ENCODE results near the gene HMCN2.

Gene HMCN2

GRCh38 chr9:130233587-130233945 lies 32.0 kb upstream of the HMCN2 start:
- H3K4me1 ChIP-seq: no peaks in the 10 kb centered on the region
- in situ Hi-C loops (cut with MboI; ENCODE audit: low sequenced_read_pairs): no loop called here
- no peaks in the 10 kb centered on the region for H3K9me3 ChIP-seq
- no peaks in the 10 kb centered on the region for H3K27me3 ChIP-seq (ENCODE audit: low read depth)
- no peak for DNase-seq (ENCODE audit: low spot score in 2 of 2)
- H3K36me3 ChIP-seq (replicated peaks): peaks cover 22% of the 10 kb centered on the region
- no peak overlapping the region for H3K4me3 ChIP-seq

- in situ Hi-C loops (cut with MboI; ENCODE audit: low sequenced_read_pairs): no loop called here
- H3K36me3 ChIP-seq (replicated peaks): peaks cover 18% of the 10 kb centered on the region
- peaks cover 3% of the 10 kb centered on the region for H3K4me1 ChIP-seq
- DNase-seq (ENCODE audit: low spot score in 2 of 2): no peak
- no peaks in the 10 kb centered on the region for H3K9me3 ChIP-seq
- no peak overlapping the region for H3K4me3 ChIP-seq
- H3K27me3 ChIP-seq (ENCODE audit: low read depth): no peaks in the 10 kb centered on the region
Measured at GRCh38 chr9:130234340-130235260, 31.0 kb upstream of the HMCN2 start.

DNA sequence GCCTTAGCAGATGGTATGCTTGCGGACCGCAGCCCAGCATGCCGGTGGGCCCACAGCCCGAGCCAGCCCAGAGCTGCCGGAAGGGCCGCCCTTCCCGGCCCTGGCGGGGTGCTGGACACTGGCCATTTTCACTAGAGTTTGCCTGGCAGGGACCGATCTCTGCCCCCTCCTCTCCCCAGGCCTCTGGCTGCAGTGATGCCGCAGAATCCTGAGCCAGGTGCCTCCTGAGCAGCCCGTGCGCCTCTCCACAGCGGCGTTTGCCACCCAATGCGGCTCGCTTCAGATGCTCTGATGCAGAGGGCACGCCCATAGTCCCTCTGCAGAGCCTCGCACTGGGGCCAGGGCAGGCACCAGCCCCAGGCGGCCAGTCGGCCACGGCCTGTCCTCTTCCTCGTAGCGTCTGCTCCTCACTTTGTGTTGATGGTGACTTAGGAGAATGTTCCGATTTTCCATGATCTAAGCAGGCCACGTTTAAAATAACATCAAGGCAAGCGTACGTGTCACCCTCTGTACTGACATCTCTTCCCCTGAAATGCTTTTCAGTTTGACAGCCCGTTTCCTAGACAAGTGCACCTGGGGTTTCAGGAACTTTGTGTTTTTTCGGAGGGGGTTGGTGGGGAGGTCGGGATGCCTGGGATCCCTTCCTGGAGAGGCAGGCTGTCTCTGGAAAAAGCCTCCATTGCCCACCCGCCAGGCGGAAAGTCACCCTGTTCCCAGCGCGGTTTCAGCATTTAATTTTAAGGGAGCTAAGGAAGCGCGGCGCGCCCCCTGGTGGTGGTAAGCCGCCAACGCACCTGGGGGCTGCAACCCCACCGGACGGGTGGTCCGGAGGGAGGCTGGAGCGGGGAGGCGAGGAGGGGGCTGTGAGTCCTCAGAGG lies 29.8 kb upstream of the HMCN2 start:
- Histone ChIP-seq H3K36me3 (replicated peaks) (peaks cover 15% of the 10 kb centered on the region), H3K9me3 (no peaks in the 10 kb centered on the region), H3K27me3 (ENCODE audit: low read depth) (no peaks in the 10 kb centered on the region), H3K4me3 (no peak overlapping the region), H3K4me1 (peaks cover 8% of the 10 kb centered on the region)
- peak; percentile 41 to 81 for DNase-seq (ENCODE audit: low spot score in 2 of 2)
- in situ Hi-C loops (cut with MboI; ENCODE audit: low sequenced_read_pairs): no loop called here

DNA sequence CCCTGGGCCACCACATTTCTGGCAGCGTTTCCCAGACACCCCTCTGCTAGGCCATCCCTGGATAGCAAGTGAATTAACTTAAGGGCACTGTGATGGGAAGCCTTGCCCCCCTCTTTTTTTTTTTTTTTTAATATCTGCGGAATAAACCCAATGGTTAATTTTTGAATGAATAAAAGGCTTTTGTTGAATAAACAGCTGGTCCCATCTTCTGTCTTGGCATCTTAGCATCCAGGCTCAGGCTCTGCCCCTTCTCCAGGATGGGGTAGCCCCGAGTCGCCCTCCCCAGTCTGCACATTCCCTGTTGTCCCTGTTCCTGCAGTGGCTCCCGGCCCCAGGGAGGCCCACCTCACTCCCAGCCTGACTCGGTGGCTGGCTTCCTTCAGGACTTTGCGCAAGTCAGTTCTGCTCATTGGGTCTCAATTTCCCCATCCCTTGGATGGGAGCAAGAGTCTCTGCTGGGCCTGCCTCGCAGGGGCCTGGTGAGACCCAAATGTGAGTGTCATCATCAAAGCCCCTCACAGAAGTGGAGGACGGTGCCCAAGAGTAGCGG lies 29.0 kb upstream of the HMCN2 start:
- Histone ChIP-seq H3K27me3 (ENCODE audit: low read depth) (no peaks in the 10 kb centered on the region), H3K4me1 (peaks cover 8% of the 10 kb centered on the region), H3K9me3 (no peaks in the 10 kb centered on the region), H3K36me3 (replicated peaks) (peaks cover 15% of the 10 kb centered on the region), H3K4me3 (no peak overlapping the region)
- in situ Hi-C loops (cut with MboI; ENCODE audit: low sequenced_read_pairs): no loop called here
- no peak for DNase-seq (ENCODE audit: low spot score in 2 of 2)

DNA sequence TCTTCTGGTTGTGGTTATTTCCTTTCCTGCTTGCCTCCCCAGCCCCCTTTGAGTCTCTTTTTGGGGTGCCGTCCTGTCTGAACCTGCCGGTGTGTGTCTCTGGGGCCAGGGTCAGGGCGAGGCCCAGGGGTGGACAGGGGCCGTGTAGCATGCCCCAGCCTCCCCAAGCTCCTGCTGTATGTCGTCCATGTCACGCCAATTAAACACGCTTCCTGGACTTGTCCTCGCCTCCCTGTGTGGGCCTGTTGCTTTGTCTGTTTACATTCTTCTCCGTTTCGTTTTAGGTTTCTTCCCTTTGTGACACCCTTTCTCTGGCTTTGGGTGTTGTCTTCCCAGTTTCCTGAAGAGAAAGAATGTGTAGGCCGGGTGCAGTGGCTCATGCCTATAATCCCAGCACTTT lies 28.5 kb upstream of the HMCN2 start:
- in situ Hi-C loops (cut with MboI; ENCODE audit: low sequenced_read_pairs): no loop called here
- H3K27me3 ChIP-seq (ENCODE audit: low read depth): no peaks in the 10 kb centered on the region
- peaks cover 14% of the 10 kb centered on the region for H3K36me3 ChIP-seq (replicated peaks)
- H3K4me1 ChIP-seq: peaks cover 8% of the 10 kb centered on the region
- no peak overlapping the region for H3K4me3 ChIP-seq
- H3K9me3 ChIP-seq: no peaks in the 10 kb centered on the region
- no peak for DNase-seq (ENCODE audit: low spot score in 2 of 2)

DNA sequence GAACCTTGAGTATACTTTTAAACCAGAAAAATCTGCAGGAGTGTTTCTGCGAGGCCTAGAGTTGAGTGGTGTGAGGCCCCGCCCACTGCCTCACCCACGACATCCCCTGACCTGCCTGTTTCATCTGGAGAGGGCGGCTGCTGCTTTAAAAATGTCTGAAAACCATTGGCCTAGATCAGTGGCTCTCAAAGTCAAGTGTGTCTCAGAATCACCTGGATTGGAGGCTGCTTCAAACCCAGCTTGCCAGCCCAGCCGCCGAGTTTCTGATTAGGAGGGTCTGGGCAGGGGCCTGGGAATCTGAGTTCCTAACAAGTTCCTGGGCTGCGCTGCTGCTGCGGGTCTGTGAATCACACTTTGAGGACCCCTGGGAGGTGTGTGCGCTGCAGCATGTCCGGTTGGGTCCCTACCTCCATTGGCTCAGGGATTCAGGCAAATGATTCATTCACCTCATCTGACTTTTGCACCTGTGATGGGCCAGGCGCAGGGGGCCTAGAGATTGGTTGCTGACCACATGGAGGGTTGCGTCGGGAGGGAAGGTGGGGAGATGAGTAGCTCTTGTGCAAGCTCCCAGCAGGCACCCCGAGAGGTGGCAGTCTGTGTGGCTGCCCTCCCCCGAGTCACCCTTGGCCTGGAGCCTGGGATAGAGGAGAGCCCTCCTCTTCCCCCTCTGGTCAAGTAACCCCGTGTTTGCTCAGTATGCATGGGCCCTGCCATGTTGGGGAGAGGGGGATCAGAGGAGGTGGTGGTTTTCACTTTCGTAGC lies 27.6 kb upstream of the HMCN2 start:
- in situ Hi-C loops (cut with MboI; ENCODE audit: low sequenced_read_pairs): no loop called here
- DNase-seq (ENCODE audit: low spot score in 2 of 2): no peak
- H3K27me3 ChIP-seq (ENCODE audit: low read depth): no peaks in the 10 kb centered on the region

DNA sequence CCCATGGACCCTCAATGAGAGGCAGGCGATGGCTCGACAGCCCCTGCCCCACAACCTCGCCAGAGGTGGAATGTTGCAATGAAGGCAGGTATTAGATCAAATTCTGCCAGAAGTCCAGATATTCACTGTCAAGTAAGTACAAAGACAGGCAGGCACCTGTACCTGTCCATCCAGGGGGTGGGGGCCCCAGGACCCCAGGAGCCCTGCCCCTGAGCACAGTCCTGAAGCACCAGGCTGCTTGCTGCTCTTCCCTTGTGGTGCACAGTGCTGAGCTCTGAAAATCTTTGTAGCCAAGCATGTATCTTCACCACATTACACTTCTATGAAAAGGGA lies 26.2 kb upstream of the HMCN2 start:
- Histone ChIP-seq H3K4me3 (no peak overlapping the region), H3K36me3 (replicated peaks) (peaks cover 3% of the 10 kb centered on the region; the same call in 1 of the 2 replicates), H3K4me1 (peaks cover 11% of the 10 kb centered on the region), H3K27me3 (ENCODE audit: low read depth) (no peaks in the 10 kb centered on the region), H3K9me3 (no peaks in the 10 kb centered on the region)
- DNase-seq (ENCODE audit: low spot score in 2 of 2): no peak
- in situ Hi-C loops (cut with MboI; ENCODE audit: low sequenced_read_pairs): no loop called here

More for the DNA sequence above, 27.6 kb upstream of the HMCN2 start:
- Histone ChIP-seq H3K4me1 (peaks cover 10% of the 10 kb centered on the region), H3K36me3 (replicated peaks) (peaks cover 8% of the 10 kb centered on the region), H3K9me3 (no peaks in the 10 kb centered on the region), H3K4me3 (no peak overlapping the region)

GRCh38 chr9:130239741-130240241 lies 25.8 kb upstream of the HMCN2 start:
- in situ Hi-C loops (cut with MboI; ENCODE audit: low sequenced_read_pairs): no loop called here
- no peaks in the 10 kb centered on the region for H3K9me3 ChIP-seq
- no peaks in the 10 kb centered on the region for H3K27me3 ChIP-seq (ENCODE audit: low read depth)
- H3K36me3 ChIP-seq (replicated peaks): no peaks in the 10 kb centered on the region
- DNase-seq (ENCODE audit: low spot score in 2 of 2): peak; percentile 8 to 39
- H3K4me1 ChIP-seq: peaks cover 11% of the 10 kb centered on the region
- H3K4me3 ChIP-seq: no peak overlapping the region

GRCh38 chr9:130240410-130241197 lies 25.0 kb upstream of the HMCN2 start:
- H3K4me3 ChIP-seq: no peak overlapping the region
- in situ Hi-C loops (cut with MboI; ENCODE audit: low sequenced_read_pairs): no loop called here
- H3K27me3 ChIP-seq (ENCODE audit: low read depth): no peaks in the 10 kb centered on the region
- peaks cover 11% of the 10 kb centered on the region for H3K4me1 ChIP-seq
- H3K36me3 ChIP-seq (replicated peaks): no peaks in the 10 kb centered on the region
- H3K9me3 ChIP-seq: no peaks in the 10 kb centered on the region
- peak; percentile 55 to 69 for DNase-seq (ENCODE audit: low spot score in 2 of 2)

DNA sequence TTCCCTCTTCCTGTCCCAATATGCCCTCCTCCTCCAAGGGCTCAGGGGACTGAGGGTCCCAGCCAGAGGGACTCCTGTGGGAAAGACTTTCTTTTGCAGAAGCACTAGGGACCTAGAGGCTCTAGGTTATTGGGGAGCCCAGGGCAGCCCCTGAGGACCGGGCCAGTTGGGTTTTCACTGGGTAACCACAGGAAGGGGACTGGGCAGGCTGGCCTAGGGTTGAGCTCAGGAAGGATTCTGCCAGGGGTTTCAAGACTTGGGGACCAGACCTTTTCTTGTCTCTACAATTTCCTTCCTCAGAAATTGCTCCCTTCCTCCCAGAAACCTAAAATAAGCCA lies 24.4 kb upstream of the HMCN2 start:
- Histone ChIP-seq H3K27me3 (ENCODE audit: low read depth) (no peaks in the 10 kb centered on the region), H3K36me3 (replicated peaks) (no peaks in the 10 kb centered on the region), H3K9me3 (no peaks in the 10 kb centered on the region), H3K4me3 (no peak overlapping the region), H3K4me1 (peaks cover 11% of the 10 kb centered on the region)
- no peak for DNase-seq (ENCODE audit: low spot score in 2 of 2)
- in situ Hi-C loops (cut with MboI; ENCODE audit: low sequenced_read_pairs): no loop called here

DNA sequence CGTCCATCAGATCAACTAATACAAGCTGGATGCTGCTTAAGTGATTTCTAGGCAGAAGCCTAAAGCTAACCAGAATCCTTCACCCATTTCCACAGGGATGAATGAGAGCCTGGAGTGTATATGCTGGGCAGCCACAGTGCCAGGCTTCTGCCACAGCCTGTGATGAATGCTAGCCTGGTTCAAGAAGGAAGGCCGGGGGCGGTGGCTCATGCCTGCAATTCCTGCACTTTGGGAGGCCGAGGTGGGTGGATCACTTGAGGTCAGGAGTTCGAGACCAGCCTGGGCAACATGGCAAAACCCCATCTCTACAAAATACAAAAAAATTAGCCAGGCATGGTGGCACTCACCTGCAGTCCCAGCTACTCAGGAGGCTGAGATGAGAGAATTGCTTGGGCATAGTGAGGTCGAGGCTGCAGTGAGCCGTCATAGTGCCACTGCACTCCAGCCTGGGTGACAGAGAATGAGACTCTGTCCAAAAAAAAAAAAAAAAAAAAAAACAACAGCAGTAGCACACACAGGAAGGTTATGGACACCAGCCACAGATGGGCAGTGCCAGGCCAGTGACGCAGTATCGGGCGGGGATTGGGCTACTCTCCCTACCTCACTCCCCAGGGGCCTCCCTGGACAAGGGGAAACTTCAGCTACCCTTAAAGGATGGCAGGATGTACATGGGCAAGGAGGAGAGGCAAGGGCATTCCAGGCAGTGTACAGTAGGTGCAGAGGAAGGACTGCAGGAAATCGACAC lies 23.1 kb upstream of the HMCN2 start:
- in situ Hi-C loops (cut with MboI; ENCODE audit: low sequenced_read_pairs): no loop called here
- peaks cover 11% of the 10 kb centered on the region for H3K4me1 ChIP-seq
- H3K4me3 ChIP-seq: no peak overlapping the region
- H3K36me3 ChIP-seq (replicated peaks): no peaks in the 10 kb centered on the region
- H3K27me3 ChIP-seq (ENCODE audit: low read depth): no peaks in the 10 kb centered on the region
- no peak for DNase-seq (ENCODE audit: low spot score in 2 of 2)
- no peaks in the 10 kb centered on the region for H3K9me3 ChIP-seq
